DND-41 (cell line): Measurements from ENCODE around the gene MRPL55.

Experiments used
- ATAC-seq: fragments of 200-7000 bp; cut with Tn5 transposase; 3 replicates; pipeline ENCODE4 v1.9.1; 2021; ENCODE audit warnings: low read depth; ENCODE audit not compliant: insufficient read depth
- DNase-seq: peaks from one replicate; pipeline ENCODE4 v3.0.0-alpha.2; 2020
- H2AFZ ChIP-seq: 2 replicates; pipeline ENCODE4 v1.6.0; 2012; ENCODE audit warnings: low read depth, low read length
- H3K27ac ChIP-seq: 2 replicates; pipeline ENCODE4 v1.5.1; 2012; ENCODE audit warnings: low read length, inconsistent platforms
- H3K27me3 ChIP-seq: fragments of 200-600 bp; sonication (generic); 2 replicates; pipeline ENCODE4 v1.6.0; 2012; ENCODE audit warnings: low read length, mild to moderate bottlenecking, inconsistent platforms; ENCODE audit not compliant: insufficient read depth, poor library complexity
- H3K36me3 ChIP-seq: 2 replicates; pipeline ENCODE4 v1.5.1; 2012; ENCODE audit warnings: low read length, inconsistent platforms; ENCODE audit not compliant: insufficient read depth
- H3K4me1 ChIP-seq: 2 replicates; pipeline ENCODE4 v1.5.1; 2012; ENCODE audit warnings: mild to moderate bottlenecking, low read length; ENCODE audit not compliant: insufficient read depth
- H3K4me2 ChIP-seq: 2 replicates; pipeline ENCODE4 v1.6.0; 2012; ENCODE audit warnings: mild to moderate bottlenecking, moderate library complexity, low read length, inconsistent platforms; ENCODE audit not compliant: insufficient read depth
- H3K4me3 ChIP-seq, 2 experiments: fragments of 200-600 bp in 1 of 2; shearing (Covaris generic) in 1 of 2; 2 replicates each; pipeline ENCODE4 v1.5.1; 2012 to 2016; ENCODE audit warnings: inconsistent platforms in 2 of 2, low read length in 2 of 2, mild to moderate bottlenecking in 2 of 2, low read depth in 1 of 2, moderate library complexity in 1 of 2
- H3K79me2 ChIP-seq: 2 replicates; pipeline ENCODE4 v1.6.0; 2012; ENCODE audit warnings: low read length, inconsistent platforms; ENCODE audit not compliant: insufficient read depth
- H3K9ac ChIP-seq: 2 replicates; pipeline ENCODE4 v1.6.0; 2012; ENCODE audit warnings: low read depth, mild to moderate bottlenecking, inconsistent platforms, low read length, moderate library complexity
- H3K9me3 ChIP-seq: 2 replicates; pipeline ENCODE4 v1.5.1; 2012; ENCODE audit warnings: low read length, moderate library complexity, mild to moderate bottlenecking, inconsistent platforms; ENCODE audit not compliant: insufficient read depth, severe bottlenecking
- H4K20me1 ChIP-seq: 2 replicates; pipeline ENCODE4 v1.6.0; 2012; ENCODE audit warnings: low read length; ENCODE audit not compliant: insufficient read depth
- EZH2 ChIP-seq: IDR thresholded peaks from 3 replicates; pipeline ENCODE4 v1.6.1; 2012; ENCODE audit warnings: borderline replicate concordance, low read depth, mild to moderate bottlenecking, moderate library complexity, low read length, inconsistent platforms; ENCODE audit not compliant: severe bottlenecking
- TF ChIP-seq, protein P1 (sequence below): IDR thresholded peaks from 2 replicates; pipeline ENCODE4 v1.5.1; 2012; ENCODE audit warnings: borderline replicate concordance, low read length, moderate library complexity, mild to moderate bottlenecking; ENCODE audit not compliant: poor library complexity, severe bottlenecking; ENCODE audit errors: extremely low read depth

MRPL55 gene

DNA sequence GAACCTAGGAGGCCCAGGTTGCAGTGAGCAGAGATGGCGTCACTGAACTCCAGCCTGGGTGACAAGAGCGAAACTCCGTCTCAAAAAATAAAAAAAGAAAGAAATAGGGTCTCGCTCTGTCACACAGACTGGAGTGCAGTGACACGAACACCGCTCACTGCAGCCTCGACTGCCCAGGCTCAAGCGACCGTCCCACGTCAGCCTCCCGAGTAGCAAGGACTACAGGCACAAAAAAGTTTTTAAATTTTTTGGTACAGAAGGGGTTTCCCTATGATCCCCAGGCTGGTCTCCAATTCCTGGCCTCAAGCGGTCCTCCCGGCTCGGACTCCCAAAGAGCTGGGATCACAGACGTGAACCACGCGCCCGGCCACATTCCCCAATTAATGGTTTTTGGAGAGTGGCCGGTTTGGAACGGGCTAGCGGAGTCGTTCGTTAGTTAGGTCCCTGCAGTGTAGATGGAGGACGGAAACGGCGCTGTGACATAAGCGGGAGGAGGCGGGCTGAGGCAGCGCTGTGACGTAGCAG is 30.4 kb upstream of the MRPL55 start:
- Histone ChIP-seq H3K36me3 (peaks cover 37% of the 10 kb centered on the region; the same call in 1 of the 2 replicates), H4K20me1 (peaks cover 42% of the 10 kb centered on the region), H3K27me3 (peaks cover 16% of the 10 kb centered on the region), H3K4me1 (peaks cover 44% of the 10 kb centered on the region), H3K4me2 (peak overlapping the region; percentile 95), H3K4me3 (peak overlapping the region; percentile 29 to 99), H3K27ac (peak overlapping the region; percentile 81), H3K79me2 (peaks cover 44% of the 10 kb centered on the region), H3K9ac (peak overlapping the region; percentile 61), H3K9me3 (no peaks in the 10 kb centered on the region), H2AFZ (peak overlapping the region; percentile 83)
- DNase-seq: no peak
- ATAC-seq: no peak
- TF ChIP-seq, protein P1, sequence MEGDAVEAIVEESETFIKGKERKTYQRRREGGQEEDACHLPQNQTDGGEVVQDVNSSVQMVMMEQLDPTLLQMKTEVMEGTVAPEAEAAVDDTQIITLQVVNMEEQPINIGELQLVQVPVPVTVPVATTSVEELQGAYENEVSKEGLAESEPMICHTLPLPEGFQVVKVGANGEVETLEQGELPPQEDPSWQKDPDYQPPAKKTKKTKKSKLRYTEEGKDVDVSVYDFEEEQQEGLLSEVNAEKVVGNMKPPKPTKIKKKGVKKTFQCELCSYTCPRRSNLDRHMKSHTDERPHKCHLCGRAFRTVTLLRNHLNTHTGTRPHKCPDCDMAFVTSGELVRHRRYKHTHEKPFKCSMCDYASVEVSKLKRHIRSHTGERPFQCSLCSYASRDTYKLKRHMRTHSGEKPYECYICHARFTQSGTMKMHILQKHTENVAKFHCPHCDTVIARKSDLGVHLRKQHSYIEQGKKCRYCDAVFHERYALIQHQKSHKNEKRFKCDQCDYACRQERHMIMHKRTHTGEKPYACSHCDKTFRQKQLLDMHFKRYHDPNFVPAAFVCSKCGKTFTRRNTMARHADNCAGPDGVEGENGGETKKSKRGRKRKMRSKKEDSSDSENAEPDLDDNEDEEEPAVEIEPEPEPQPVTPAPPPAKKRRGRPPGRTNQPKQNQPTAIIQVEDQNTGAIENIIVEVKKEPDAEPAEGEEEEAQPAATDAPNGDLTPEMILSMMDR: no peak
- TF ChIP-seq EZH2: no peak

DNA sequence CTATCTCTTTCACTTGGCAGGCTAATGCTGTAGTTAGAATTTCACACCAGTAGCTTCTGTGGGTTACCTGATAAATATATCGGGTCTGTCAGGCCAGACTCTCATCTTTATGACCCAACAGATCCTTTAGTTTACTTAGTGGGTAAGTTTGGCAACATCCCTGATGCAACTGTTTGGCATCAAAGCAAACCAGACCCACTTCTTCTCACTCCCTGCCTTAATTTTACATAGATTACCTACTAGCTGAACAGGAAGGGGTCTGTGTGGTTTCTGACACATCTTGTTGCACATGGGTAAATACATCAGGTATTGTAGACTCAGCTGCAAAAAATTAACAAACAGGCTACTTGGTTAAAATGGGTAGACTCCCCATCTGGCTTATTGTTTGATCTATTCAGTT is 27.8 kb upstream of the MRPL55 start:
- ATAC-seq: no peak

DNA sequence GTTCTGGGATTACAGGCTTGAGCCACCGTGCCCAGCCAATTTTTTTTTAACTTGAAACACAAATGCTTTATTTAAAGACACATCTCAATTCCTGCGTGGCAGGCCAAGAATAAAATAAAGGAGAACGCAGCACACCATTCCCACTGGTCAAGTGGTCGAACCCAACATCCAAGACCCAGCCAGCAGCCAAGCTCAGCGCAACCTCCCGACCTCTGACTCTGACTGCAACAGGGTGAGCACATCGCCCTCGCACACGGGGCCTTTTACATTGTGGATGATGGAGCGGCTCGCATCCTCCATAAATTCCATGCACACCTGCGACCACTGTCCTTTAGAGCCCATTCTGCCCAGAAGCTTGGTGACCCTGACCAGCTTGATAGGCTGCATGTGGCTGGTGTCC is 25.5 kb upstream of the MRPL55 start:
- Histone ChIP-seq H3K79me2 (no peaks in the 10 kb centered on the region), H2AFZ (no peak overlapping the region), H3K27me3 (peaks cover 16% of the 10 kb centered on the region), H3K4me2 (no peak overlapping the region), H3K36me3 (no peaks in the 10 kb centered on the region), H3K4me3 (no peak overlapping the region), H3K9ac (no peak overlapping the region), H3K27ac (no peak overlapping the region), H4K20me1 (no peaks in the 10 kb centered on the region), H3K4me1 (peaks cover 8% of the 10 kb centered on the region), H3K9me3 (no peaks in the 10 kb centered on the region)
- no peak for ATAC-seq
- no peak for DNase-seq
- TF ChIP-seq, protein P1: no peak
- TF ChIP-seq EZH2: no peak

More for the DNA sequence above, 27.8 kb upstream of the MRPL55 start:
- peaks cover 17% of the 10 kb centered on the region for H4K20me1 ChIP-seq
- H3K79me2 ChIP-seq: peaks cover 18% of the 10 kb centered on the region
- H3K4me1 ChIP-seq: peaks cover 18% of the 10 kb centered on the region
- H3K27ac ChIP-seq: no peak overlapping the region
- TF ChIP-seq, protein P1: no peak
- no peak for TF ChIP-seq EZH2
- DNase-seq: no peak
- H3K9ac ChIP-seq: no peak overlapping the region
- H3K36me3 ChIP-seq: peaks cover 17% of the 10 kb centered on the region; the same call in 1 of the 2 replicates
- H3K9me3 ChIP-seq: no peaks in the 10 kb centered on the region
- H2AFZ ChIP-seq: no peak overlapping the region
- no peak overlapping the region for H3K4me3 ChIP-seq
- no peak overlapping the region for H3K4me2 ChIP-seq
- H3K27me3 ChIP-seq: peaks cover 16% of the 10 kb centered on the region

DNA sequence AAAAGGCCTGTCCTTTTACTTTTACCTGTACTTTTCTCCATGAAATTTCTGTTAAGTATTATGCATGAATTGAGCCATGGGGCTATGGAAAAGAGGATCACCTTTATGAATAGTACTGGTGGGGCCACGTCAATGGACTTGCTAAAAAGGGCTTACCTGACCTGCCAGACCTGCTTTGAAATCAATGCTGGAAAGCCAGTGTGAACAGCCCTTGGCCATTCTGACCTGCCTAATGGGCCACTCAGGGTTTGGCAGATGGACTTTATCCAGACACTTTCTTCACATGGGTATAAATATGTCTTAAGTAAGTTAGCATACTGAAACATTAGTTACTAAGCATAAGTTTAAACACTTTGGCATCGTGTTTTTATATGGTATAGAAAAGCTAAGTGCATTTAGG is 22.7 kb upstream of the MRPL55 start:
- peaks cover 3% of the 10 kb centered on the region; the same call in 1 of the 2 replicates for H3K4me1 ChIP-seq
- ATAC-seq (no peak), DNase-seq (no peak)
- H3K4me3 ChIP-seq: no peak overlapping the region
- TF ChIP-seq, protein P1: no peak
- TF ChIP-seq EZH2: no peak
- no peak overlapping the region for H3K9ac ChIP-seq
- H3K27ac ChIP-seq: no peak overlapping the region
- H3K27me3 ChIP-seq: peaks cover 13% of the 10 kb centered on the region
- H3K79me2 ChIP-seq: no peaks in the 10 kb centered on the region
- H3K36me3 ChIP-seq: no peaks in the 10 kb centered on the region
- H3K9me3 ChIP-seq: no peaks in the 10 kb centered on the region
- H2AFZ ChIP-seq: no peak overlapping the region
- H4K20me1 ChIP-seq: no peaks in the 10 kb centered on the region
- no peak overlapping the region for H3K4me2 ChIP-seq
